Transverse colon (tissue), 4 donors: ENCODE measurements around the gene UBE3A.

Source experiments
- CTCF ChIP-seq, 5 experiments: fragments of 200-600 bp in 3 of 5; fragments of 450-650 bp in 2 of 5; sonication (generic) in 3 of 5; IDR thresholded peaks; 1 replicate in 2 of 5; 2 replicates in 3 of 5; pipeline ENCODE4 v1.5.1; 2016 to 2017; ENCODE audit warnings: antibody characterized with exemption in 5 of 5, inconsistent platforms in 3 of 5, mild to moderate bottlenecking in 2 of 5, moderate library complexity in 1 of 5
- EP300 ChIP-seq: sonication (generic); formaldehyde crosslinking; IDR thresholded peaks from one replicate; pipeline ENCODE4 v1.6.1; 2017; ENCODE audit warnings: antibody characterized with exemption, low read depth
- POLR2A ChIP-seq: fragments of 450-650 bp; IDR thresholded peaks from one replicate; pipeline ENCODE4 v1.6.1; 2016; ENCODE audit warnings: antibody characterized with exemption, mild to moderate bottlenecking, moderate library complexity
- POLR2AphosphoS5 ChIP-seq, 3 donors: sonication (generic); formaldehyde crosslinking; IDR thresholded peaks; one replicate each; pipeline ENCODE4 v1.6.1; 2016; ENCODE audit warnings: antibody characterized with exemption in 3 of 3

- no peak for TF ChIP-seq CTCF (IDR thresholded peaks at IDR 0.05)
- TF ChIP-seq EP300, result no peak
- no peak for TF ChIP-seq POLR2A
- TF ChIP-seq POLR2AphosphoS5 (IDR thresholded peaks at IDR 0.05), result no peak
Observed at GRCh38 chr15:25439369-25439836, 579 bp upstream of the UBE3A start.
